Activated CD4-positive, alpha-beta memory T cell treated with anti-CD3 and anti-CD28 coated beads for 36 hours (primary cell): Measurements from ENCODE around the gene DPF3. TPM values are rescaled to one million over a fixed set of nuclear protein-coding genes. Genes with fewer than 3 reads are reported as not detected.

Experiments
- CTCF ChIA-PET: fragments of 350-600 bp; sonication (Branson Sonifier 250); formaldehyde crosslinking; loops from one replicate; lab custom pipeline; 2021; ENCODE audit warnings: antibody characterized with exemption, inconsistent platforms; lab: Charles Lee
- POLR2A ChIA-PET: fragments of 350-600 bp; sonication (Branson Sonifier 250); formaldehyde crosslinking; loops from one replicate; lab custom pipeline; 2021; ENCODE audit warnings: antibody characterized with exemption; lab: Charles Lee
- DNase-seq: peaks from one replicate; pipeline ENCODE4 v3.0.0-alpha.2; 2020
- H3K27ac Mint-ChIP-seq: one replicate; pipeline ENCODE4 v1.8.0; 2021; ENCODE audit warnings: mixed read lengths
- H3K27me3 Mint-ChIP-seq: one replicate; pipeline ENCODE4 v1.8.0; 2021; ENCODE audit warnings: mixed read lengths
- H3K36me3 Mint-ChIP-seq: one replicate; pipeline ENCODE4 v1.8.0; 2021; ENCODE audit warnings: mixed read lengths
- H3K4me1 Mint-ChIP-seq: one replicate; pipeline ENCODE4 v1.8.0; 2021; ENCODE audit warnings: low read depth, mixed read lengths
- H3K4me3 Mint-ChIP-seq: one replicate; pipeline ENCODE4 v1.8.0; 2021; ENCODE audit warnings: mild to moderate bottlenecking, mixed read lengths
- H3K9me3 Mint-ChIP-seq: one replicate; pipeline ENCODE4 v1.8.0; 2021; ENCODE audit warnings: mixed read lengths
- intact Hi-C: fragments of 100-400 bp; cut with micrococcal nuclease; formaldehyde crosslinking; loops from one replicate; pipeline ENCODE4 v1.15.1; 2023
- total RNA-seq, 2 experiments: library from RNA; stranded (reverse); gene quantifications; one replicate each; pipeline ENCODE4 v1.2.3, GENCODE V29; 2021

DPF3 gene
- total RNA-seq, 2 experiments from 2014 or later, result 0.24 to 0.39 TPM

DNA sequence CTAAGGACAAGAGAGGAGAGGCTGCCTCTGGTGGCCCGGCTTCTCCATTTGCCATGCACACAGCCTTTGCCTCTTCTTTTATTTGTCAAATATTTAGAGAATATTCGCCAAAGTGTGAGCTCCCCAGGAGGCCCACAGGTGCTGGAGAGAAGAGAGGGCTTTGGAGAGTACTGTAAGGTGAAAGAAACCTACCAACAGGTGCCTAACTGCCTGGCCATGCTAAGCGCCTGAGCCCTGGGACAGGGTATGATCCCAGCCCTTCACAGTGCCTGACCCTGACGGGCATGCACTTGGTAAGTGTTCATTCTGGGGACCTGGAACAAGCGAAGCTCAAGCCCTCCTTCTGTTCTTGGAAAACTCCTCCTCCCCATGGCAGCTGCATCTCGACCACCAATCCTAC, 106.1 kb downstream of the DPF3 start:
- ChIA-PET POLR2A (no interaction called here), CTCF (no interaction called here)
- Mint-ChIP-seq H3K9me3 (no peaks in the 10 kb centered on the region), H3K36me3 (no peaks in the 10 kb centered on the region), H3K27ac (no peak overlapping the region), H3K27me3 (no peaks in the 10 kb centered on the region), H3K4me3 (no peak overlapping the region), H3K4me1 (no peaks in the 10 kb centered on the region)
- no peak for DNase-seq
- intact Hi-C loops, result no loop called here

DNA sequence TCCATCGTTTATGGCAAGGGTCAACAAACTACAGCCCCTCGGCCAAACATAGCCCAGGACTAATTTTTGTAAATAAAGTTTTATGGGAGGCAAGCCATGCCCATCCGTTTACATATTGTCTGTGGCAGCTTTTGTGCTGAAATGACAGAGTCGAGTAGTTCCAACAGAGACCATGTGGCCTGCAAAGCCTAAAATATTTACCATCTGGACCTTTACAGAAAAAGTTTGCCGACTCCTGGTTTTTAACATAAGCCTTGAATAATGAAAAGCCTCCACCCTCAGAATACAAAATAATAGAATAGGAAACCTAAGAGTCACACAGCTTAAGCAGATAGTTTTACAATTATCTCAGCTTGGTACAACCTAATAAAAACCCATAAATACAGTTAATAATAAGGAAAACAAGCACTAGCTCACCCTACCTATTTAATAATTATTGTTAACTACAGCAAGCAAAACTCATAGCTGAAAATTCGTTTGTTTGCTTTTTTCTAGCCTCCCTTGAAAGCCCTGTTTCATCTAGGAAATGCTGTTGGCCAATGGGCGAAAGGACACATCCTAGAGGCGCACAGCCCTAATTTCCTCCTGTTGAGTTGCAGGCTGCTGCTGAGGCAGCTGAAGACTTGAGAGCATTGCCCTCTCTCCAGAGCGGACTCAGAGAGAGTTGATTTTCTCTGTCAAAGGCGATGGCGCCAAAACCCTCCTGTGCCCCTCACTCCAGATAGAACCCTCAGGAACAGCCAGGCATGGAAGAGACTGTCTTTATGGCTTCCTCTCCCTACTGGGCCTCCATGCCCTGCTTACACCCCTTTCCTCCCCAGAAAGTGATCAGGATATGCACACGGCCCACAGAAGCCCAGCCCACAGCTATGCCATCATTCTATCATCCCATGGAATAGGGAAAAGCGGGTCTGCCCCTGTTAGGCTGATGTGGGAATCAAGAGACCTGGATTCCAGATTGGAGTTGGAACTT, 107.2 kb downstream of the DPF3 start:
- Mint-ChIP-seq H3K4me1 (no peaks in the 10 kb centered on the region), H3K27ac (no peak overlapping the region), H3K27me3 (no peaks in the 10 kb centered on the region), H3K9me3 (no peaks in the 10 kb centered on the region), H3K4me3 (no peak overlapping the region), H3K36me3 (no peaks in the 10 kb centered on the region)
- ChIA-PET CTCF (no interaction called here), POLR2A (interaction anchor here (0.8 kb wide), 1 partner anchor 155 kb away, joined by 3 read pairs; no protein-coding TSS in a partner anchor)
- DNase-seq, result no peak
- intact Hi-C loops, result no loop called here

DNA sequence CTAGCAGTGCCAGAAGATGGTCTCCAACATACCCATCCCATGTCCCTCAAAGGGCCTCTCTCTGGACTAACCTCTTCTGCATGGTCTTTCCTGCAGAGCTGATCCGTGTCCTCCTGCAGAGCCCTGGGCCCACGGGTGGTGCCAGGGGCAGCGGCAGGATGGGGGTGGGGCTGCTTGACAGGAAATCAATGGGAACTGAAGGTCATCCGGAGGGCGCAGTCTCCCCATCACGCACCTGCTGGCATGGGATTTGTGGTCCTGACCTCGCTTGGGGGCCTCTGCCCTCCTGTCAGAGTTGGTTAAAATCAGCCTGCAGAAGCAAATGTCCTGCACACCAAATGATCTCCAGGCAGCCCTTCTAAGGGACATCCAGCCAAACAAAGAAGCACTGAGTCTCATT, 110.2 kb downstream of the DPF3 start:
- no peak overlapping the region for H3K4me3 Mint-ChIP-seq
- ChIA-PET CTCF (no interaction called here), POLR2A (no interaction called here)
- intact Hi-C loops, result no loop called here
- no peaks in the 10 kb centered on the region for H3K9me3 Mint-ChIP-seq
- no peaks in the 10 kb centered on the region for H3K4me1 Mint-ChIP-seq
- H3K36me3 Mint-ChIP-seq, result no peaks in the 10 kb centered on the region
- no peak overlapping the region for H3K27ac Mint-ChIP-seq
- no peak for DNase-seq
- H3K27me3 Mint-ChIP-seq, result no peaks in the 10 kb centered on the region

DNA sequence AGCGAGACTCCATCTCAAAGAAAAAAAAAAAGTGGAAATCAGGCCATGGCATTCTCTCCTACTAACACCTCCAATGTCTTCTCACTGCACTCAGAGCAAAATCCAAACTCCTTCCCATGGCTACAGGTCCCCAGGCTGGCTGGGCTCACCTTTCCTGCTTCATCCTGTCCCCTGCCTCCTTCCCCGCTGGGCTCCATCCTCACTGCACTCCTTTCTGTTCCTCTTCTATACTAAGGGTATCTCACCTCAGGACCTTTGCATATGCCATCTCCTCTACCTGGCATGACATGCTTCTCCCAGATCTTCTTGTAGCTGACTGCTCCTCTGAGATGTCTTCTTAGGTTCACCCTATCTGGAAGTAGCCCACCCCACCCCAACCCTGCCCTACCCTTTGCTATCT, 111.1 kb downstream of the DPF3 start:
- Mint-ChIP-seq H3K4me3 (no peak overlapping the region), H3K4me1 (no peaks in the 10 kb centered on the region), H3K9me3 (no peaks in the 10 kb centered on the region), H3K27ac (no peak overlapping the region), H3K27me3 (no peaks in the 10 kb centered on the region), H3K36me3 (no peaks in the 10 kb centered on the region)
- ChIA-PET POLR2A (no interaction called here), CTCF (no interaction called here)
- intact Hi-C loops, result no loop called here
- DNase-seq, result no peak

DNA sequence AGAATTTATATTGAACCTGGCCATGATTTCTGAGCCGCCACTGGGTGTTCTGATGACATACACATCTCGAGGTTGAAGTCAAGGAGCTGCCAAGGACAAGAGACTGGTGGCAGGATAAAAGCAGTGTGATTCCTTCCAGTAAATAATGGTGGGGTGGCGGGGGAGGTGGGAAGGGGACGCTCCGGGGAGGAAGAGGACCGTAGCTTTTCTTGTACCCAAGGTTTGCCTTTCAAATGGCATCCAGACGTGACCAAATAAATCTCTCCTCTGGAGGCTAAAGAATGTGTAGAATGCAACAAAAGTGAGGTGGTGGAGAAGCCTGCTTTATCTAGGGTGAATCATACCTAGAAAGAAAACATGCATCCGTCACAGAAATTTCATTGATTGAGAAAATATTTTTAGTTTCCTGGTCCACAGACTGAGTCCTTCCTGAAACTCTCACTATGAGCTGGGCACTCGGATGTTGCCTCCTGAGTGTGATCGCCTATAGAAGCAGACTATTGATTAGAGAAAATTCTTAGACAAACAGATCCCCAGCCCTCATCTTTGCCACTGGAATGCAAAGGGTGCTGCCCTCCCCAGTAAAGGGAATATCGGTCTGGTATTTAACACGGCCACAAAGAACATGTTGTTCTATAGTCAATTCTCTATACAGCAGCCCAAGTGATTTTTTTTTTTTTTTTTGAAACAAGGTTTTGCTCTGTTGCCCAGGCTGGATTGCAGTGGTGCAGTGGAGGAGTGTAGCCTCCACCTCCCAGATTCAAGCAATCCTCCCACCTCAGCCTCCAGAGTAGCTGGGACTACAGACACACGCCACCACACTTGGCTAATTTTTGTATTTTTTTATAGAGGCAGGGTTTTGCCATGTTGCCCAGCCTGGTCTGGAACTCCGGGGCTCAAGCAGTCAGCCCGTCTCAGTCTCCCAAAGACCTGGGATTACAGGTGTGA, 112.1 kb downstream of the DPF3 start:
- Mint-ChIP-seq H3K36me3 (no peaks in the 10 kb centered on the region), H3K4me1 (peaks cover 3% of the 10 kb centered on the region), H3K27me3 (no peaks in the 10 kb centered on the region), H3K9me3 (peaks cover 2% of the 10 kb centered on the region), H3K27ac (no peak overlapping the region), H3K4me3 (no peak overlapping the region)
- POLR2A ChIA-PET, result no interaction called here
- DNase-seq, result no peak
- CTCF ChIA-PET, result no interaction called here
- intact Hi-C loops, result no loop called here

DNA sequence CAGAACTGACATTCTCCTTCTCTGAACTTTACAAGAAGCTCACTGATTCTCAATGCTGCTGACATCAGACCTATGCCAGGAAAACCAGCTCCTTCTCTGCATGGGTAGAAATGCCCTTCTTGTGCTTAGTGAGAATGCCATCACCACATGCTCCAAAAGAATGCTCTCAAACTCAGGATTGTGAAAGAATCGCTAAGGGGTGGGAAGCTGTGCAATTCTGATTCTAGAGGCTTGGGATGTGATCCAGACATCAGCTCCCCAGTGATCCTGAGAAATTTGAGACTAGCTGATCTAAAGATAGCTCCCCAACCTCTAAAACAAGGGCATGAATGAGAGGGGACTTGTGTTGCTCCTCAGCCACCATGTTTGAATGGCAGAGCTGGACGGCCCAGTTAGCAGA, 113.2 kb downstream of the DPF3 start:
- Mint-ChIP-seq H3K9me3 (peaks cover 2% of the 10 kb centered on the region), H3K27me3 (no peaks in the 10 kb centered on the region), H3K27ac (no peak overlapping the region), H3K4me3 (no peak overlapping the region), H3K4me1 (peaks cover 3% of the 10 kb centered on the region), H3K36me3 (no peaks in the 10 kb centered on the region)
- ChIA-PET POLR2A (no interaction called here), CTCF (no interaction called here)
- intact Hi-C loops, result no loop called here
- no peak for DNase-seq

DNA sequence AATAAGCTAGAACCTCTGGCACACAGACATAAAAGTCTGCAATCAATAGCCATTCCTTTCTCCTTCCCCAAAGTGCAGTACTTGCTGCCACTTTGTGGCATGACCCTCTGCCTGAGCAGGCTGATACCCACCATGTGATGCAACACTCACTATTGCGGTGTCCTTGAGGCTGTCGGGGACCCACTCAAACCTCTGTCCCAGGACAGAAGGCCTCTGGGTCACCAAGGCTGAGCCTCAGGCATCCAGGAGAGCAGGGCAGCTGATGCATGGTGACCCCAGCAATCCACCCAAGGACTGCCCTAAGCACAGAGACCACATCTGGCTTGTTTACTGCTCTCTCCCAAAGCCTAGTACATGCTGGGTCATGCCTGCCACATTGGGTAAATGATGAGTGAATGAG, 114.2 kb downstream of the DPF3 start:
- CTCF ChIA-PET, result no interaction called here
- intact Hi-C loops, result no loop called here
- no peak overlapping the region for H3K4me3 Mint-ChIP-seq

DNA sequence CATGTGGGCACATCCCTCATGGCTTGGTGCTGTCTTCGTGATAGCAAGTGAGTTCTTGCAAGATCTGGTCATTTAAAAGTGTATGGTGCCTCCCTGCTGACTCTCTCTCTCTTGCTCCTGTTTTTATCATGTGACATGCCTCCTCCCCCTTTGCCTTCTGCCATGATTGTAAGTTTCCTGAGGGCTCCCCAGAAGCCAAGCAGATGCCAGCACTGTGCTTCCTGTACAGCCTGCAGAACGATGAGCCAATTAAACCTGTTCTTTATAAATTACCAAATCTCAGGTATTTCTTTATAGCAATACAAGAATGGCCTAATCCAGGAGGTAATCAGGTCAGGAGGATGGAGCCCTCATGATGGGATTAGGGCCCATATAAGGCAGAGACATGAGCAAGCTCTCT, 116.3 kb downstream of the DPF3 start:
- no peak for DNase-seq
- intact Hi-C loops, result no loop called here
- Mint-ChIP-seq H3K4me3 (no peak overlapping the region), H3K36me3 (no peaks in the 10 kb centered on the region), H3K4me1 (peaks cover 3% of the 10 kb centered on the region), H3K9me3 (peaks cover 2% of the 10 kb centered on the region), H3K27ac (no peak overlapping the region), H3K27me3 (no peaks in the 10 kb centered on the region)
- ChIA-PET POLR2A (no interaction called here), CTCF (no interaction called here)

More for the DNA sequence above, 114.2 kb downstream of the DPF3 start:
- Mint-ChIP-seq H3K27me3 (no peaks in the 10 kb centered on the region), H3K9me3 (peaks cover 2% of the 10 kb centered on the region), H3K27ac (no peak overlapping the region), H3K4me1 (peaks cover 3% of the 10 kb centered on the region), H3K36me3 (no peaks in the 10 kb centered on the region)
- POLR2A ChIA-PET, result no interaction called here
- DNase-seq, result no peak

DNA sequence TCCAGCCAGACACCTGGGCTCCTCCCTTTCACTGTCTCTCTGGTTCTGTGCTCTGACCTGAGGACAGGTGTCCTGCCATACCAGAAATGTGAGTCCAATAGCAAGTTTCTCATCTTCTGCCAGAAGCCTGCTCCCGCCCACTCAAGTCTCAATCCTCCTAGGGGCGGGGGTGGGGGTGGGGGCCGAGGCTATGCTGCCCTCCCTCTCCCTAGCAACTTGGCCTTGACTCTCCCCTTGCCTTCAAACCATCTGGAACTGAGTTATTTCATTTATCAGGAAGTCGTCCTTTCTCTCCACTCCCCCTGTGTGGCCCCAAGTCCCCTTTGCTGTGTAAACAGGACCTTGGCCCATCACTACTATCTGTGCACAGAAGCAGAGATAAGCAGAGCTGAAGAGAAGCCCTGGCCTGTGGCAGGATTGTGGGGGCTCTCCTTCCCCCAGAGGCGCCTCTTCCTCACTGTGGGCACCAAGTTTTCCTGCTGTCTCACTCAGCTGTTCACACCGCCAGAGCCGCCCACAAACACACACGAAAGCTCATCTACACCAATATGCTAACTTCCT, 117.1 kb downstream of the DPF3 start:
- Mint-ChIP-seq H3K4me1 (peaks cover 3% of the 10 kb centered on the region), H3K27me3 (no peaks in the 10 kb centered on the region), H3K27ac (no peak overlapping the region), H3K4me3 (no peak overlapping the region), H3K9me3 (peaks cover 2% of the 10 kb centered on the region), H3K36me3 (no peaks in the 10 kb centered on the region)
- DNase-seq, result no peak
- intact Hi-C loops, result no loop called here
- POLR2A ChIA-PET, result no interaction called here
- CTCF ChIA-PET, result no interaction called here

DNA sequence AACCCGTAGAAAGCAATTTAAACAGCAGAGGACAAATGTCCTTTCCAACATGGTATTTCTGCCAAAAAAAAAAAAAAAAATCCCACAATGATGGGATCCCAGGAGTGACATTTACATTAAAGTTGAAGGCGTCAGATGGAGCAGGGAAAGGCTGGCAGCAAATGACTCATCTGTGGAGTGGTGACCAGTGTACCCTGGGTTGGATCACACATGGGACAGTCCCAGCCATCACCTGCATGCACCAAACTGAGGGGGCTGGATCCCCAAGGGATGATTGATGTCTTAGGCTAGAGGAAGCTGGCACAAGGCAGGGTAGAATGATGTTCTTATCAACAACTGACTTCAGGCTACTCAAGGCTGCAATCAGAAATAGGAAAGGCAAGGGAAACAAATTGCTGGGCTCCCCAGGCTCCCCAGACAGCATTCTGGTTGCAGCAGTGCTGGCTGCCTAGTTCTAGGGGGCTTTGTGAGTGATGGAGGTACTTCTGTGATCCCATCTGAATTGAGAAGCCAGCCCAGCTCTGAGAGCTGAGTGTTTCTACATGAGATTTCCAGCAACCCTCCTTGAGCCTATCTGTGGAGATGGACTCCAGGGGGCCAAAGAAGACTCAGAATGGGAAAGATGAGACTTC, 117.9 kb downstream of the DPF3 start:
- DNase-seq, result no peak
- Mint-ChIP-seq H3K27me3 (no peaks in the 10 kb centered on the region), H3K4me1 (peaks cover 3% of the 10 kb centered on the region), H3K9me3 (peaks cover 2% of the 10 kb centered on the region), H3K36me3 (no peaks in the 10 kb centered on the region), H3K4me3 (no peak overlapping the region), H3K27ac (no peak overlapping the region)
- POLR2A ChIA-PET, result no interaction called here
- CTCF ChIA-PET, result no interaction called here
- intact Hi-C loops, result no loop called here

DNA sequence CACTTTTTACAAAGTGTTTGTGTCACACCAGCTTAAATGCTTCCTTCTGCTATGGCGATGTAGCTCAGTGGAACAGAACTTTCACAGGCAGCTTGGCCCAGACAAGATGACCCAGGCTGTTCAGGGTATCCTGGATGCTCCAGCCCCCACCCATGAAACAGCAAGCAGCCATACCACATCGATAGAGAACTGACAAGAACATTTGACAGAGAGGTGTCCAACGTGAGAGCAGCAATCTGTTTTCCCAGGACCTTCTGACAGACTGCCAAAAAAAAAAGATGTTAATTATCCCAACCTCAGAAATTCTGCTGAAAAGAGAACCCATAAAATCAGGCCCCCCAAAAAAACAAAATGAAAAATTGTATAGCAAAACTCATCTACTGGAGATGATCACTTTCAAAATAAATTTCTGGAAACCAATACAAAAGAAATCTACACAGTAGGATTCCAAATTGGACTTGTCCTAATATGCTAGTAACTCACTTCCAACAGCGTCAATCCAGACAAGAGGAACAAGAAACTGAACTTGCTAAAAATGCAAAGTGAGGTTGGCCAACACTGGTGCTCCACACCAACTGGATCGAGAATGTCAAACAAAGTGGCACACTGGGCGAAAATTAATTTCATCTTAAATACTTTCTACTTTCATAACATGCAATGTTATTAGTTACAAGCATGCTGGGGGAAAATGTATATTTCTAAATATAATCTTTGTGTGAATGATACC, 118.8 kb downstream of the DPF3 start:
- H3K9me3 Mint-ChIP-seq, result peaks cover 2% of the 10 kb centered on the region
- H3K27me3 Mint-ChIP-seq, result no peaks in the 10 kb centered on the region
- ChIA-PET CTCF (no interaction called here), POLR2A (no interaction called here)
- peaks cover 3% of the 10 kb centered on the region for H3K4me1 Mint-ChIP-seq
- intact Hi-C loops, result no loop called here
- no peak overlapping the region for H3K27ac Mint-ChIP-seq
- no peaks in the 10 kb centered on the region for H3K36me3 Mint-ChIP-seq
- H3K4me3 Mint-ChIP-seq, result no peak overlapping the region
- DNase-seq, result no peak
